NCI-H1092 (cell line): ENCODE measurements around the gene AKAP11.

Experiments
- DNase-seq: peaks from one replicate; lab custom pipeline; 2025; lab: John Stamatoyannopoulos, UW

Gene AKAP11

DNA sequence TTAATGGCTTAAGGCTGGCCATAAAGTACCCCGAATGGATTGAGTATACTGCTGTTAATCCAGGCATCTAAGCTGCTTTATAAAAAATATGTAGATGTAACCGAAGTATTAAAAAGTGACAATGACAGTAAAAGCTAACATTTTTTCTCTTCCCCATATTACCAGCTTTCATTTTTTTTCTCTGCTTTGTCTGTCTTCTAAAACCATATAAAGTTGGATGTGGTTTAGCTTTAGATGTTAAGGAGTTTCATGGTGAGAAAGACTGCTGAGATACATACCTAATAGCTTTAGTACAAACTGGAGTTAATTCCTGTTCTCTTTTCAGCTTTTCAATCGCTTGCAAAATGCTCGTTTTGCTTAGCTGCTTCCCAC, 838 bp downstream of the AKAP11 start:
- DNase-seq, result no peak

DNA sequence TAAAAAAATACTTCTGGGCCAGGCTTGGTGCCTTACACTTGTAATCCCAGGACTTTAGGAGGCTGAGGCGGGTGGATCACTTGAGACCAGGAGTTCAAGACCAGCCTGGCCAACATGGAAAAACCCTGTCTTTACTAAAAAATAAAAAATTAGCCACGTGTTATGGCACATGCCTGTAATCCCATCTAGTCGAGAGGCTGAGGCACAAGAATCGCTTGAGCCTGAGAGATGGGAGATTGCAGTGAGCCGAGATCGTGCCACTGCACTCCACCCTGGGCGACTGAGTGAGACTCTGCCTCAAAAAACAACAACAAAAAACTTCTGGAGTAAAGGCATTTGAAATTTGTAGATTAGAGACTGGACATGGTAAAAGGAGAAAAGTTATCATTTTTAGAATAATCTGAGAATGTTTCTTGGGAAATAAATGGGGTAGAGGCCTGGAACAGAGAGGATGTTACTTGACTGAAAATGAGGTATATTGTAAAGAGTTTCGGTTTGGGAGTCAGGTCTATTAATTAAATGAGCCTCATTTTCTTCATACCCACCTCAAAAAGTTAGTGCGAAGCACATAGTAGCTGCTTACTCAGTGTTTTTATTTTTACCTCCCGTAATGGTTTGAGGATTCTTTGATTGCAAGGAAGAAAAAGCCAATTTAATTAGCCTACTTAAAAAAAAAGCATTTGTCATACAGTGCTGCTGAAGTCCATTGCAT, 2.6 kb downstream of the AKAP11 start:
- DNase-seq, result no peak

- no peak for DNase-seq
These were observed 3.1 kb downstream of the AKAP11 start for GRCh38 chr13:42275098-42275471.

DNA sequence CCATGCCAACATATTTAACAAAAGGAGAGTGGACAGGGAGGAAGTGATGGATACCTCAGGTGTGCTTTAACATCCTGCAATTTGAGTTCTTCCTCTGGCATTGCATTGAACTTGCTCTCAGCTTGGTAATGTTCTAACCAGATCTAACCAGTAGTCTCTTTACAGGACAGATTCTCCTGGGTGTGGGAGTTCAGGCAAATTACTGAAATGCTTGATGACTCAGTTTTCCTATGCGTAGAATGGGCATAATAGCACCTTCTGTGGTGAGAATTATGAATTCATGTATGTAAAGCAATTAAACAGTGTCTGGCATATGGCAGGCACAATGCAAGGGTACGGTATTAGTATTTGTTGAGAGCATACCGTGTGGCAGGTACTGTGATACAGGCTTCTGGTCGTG, 3.6 kb downstream of the AKAP11 start:
- DNase-seq, result no peak

DNA sequence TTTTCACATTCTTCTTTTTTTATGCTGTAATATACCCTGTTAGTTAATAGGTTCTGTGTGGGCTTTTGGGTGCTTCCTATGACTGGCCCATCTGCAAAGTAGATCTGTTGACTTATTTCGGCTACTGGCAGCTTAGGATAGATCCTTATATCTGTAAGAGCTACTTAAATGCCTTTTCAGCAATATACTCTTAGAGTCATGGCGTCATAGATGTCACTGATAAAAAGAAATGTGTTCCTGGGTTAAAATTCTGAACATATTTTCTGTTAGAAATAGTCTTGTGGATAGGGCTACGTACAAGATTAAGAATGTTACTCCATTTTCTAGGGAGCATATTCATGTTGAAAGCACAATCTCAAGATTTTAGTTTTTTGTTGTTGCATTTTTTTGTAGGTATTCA, 4.7 kb downstream of the AKAP11 start:
- DNase-seq, result no peak

DNA sequence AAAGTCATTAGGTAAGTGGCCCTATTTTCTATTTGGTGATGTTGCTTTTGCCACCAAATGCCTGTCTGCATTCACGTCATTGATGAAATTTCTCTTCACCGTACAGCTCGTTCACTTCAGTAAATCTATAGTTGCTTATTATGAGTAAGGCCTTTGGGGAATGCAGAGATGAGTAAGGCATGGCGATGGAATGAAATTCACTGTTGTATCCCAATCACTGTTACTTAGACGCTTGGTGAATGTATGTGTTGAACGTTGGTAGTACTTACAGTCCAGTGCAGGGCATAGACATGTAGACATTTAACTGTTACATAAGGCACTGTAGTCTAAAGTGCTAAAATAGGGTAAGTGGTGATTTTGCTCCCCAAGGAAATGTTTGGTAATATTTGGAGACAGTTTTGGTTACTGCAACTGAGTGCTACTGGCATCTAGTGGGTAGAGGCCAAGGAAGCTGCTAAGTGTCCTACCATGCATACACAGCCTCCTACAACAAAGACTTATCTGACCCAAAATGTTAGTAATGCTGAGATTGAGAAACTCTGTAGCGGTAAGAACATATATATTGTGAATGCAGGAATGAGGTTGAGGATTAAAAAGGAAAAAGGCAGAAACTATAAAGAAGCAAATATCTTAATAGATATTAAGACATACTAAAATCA, 5.8 kb downstream of the AKAP11 start:
- no peak for DNase-seq

DNA sequence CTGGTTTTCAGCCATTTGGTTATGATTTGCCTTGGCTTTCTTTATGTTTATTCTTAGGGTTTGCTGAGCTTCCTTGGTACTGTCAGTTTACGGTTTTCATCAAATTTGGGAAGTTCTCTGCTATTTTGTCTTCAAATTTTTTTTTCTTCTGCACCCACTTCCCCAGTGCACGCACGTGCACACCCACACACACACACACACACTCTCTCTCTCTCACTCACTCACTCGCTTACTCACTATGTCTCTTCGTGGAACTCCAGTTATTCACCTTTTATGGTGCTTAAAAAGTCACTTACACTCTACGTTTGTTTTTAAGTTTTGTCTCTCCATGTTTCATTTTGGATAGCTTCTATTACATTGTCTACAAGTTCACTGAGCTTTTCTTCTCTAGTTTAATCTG, 7.1 kb downstream of the AKAP11 start:
- no peak for DNase-seq

GRCh38 chr13:42279986-42280385, 8.0 kb downstream of the AKAP11 start:
- DNase-seq, result no peak

DNA sequence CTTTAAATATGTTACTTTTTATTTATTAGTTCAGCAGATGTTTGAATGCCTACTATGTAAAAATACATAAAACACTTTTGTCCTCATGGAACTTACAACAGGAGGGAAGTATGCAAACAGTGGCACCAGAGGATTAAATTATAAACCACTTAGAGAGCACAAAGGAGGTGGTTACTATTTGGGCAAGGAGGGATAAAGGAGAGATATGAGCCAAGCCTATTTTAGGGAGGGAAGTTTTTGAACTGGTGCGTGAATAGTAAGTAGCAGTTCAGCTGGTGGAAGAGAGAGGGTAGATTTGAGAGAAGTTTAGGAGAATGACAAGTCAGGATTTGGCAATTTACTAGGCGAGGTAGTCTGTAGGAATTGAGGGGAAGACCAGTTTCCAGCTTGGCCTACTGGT, 8.6 kb downstream of the AKAP11 start:
- no peak for DNase-seq

DNA sequence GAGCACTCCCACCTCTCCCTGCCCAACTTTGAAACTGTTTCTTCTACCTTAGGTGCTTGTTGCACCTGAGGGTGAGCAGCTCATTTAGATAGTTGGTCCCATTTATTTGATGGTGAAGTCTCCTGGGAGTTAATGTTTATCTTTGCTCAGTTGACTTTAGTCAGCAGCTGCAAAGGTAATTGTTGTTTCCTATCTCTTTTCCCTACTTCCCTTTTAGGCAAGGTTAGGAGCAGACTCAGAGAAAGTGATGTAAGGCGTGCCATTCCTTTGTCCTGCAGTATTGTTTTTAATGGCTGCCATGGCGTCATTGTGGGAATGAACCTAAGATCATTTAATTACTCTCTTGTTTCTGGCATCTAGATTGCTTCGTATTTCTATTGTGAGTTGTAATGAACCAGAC, 11.6 kb downstream of the AKAP11 start:
- DNase-seq, result no peak

DNA sequence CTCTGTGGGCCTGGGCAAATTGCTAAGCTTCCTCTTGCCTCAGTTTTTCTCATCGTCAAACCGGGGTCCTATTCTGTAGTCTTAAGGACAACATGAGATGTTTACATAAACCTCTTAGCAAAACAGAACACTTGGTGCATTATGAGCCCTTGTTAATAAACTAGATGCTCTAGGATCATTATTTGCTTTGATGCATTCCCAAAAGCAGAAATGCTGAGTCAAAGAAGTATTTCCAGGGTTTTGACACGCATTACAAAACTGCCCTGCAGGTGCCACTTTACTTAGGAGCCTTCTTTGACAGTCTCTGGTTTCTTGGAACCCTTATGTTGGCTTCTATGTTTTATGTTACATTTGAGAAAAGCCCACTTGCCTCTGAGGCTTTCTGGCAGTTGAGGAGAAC, 12.1 kb downstream of the AKAP11 start:
- DNase-seq, result no peak

DNA sequence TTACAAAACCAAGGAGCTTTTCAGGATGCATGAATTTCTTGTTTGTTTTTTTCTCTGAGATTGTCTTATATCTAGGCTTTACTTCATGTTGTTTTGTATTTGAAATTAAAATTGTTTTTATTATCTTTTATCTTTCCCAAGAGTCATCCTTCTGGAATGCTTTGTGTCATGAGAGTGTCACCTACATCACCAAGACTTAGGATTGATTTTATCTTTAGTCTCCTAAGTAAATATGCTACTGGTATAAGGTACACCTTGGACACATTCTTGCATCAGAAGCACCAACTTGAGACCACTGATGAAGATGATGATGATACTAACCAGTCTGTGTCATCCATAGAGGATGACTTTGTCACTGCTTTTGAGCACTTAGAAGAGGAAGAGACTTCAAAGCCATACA, 26.4 kb downstream of the AKAP11 start:
- DNase-seq, result no peak

- no peak for DNase-seq
These were observed 33.6 kb downstream of the AKAP11 start for GRCh38 chr13:42305503-42305902.

DNA sequence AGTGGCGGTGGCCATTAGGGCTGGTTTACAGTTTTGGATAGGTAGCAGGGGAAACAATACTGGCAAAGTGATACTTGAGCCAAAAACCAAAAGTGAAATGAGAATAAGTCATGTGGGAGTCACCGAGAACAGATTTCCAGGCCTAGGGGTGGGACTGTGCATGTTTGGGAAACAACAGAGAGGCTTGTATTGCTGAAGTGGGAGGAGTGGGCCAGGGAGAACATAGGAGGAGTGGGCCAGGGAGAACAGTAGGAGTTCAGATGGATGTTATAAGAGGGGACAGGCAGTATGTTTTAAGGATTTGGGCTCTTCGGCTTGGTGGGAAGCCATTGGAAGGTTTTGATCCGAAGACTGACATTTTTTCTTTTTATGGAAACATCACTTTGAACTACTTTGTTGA, 35.5 kb downstream of the AKAP11 start:
- no peak for DNase-seq

DNA sequence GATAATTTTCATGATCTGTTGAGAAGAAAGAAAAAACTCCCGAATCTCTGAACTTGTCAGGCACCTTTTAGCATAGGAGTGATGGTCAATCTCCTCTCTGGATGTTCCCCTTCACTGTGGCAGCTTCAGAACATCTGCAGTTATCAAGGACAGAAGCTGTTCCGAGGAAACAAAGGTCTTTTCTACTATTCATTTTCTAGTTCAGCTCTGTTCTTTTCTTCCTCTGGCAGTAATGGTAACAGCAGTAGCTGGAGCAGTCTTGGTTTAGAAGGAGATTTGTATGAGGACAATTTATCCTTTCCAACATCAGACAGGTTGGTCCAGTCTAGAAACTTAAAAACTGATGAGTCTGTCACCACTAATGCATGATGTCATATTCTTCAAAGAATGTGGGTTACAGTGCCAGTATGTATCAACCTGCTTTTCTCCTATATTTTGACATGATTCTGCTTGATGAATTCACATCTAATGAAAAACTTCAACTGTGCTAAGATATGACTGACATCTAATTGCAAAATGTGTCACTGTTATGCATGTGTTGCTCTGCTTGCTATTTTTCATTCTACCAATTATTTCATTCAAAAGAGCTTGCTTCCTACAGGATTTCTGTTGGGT, 41.0 kb downstream of the AKAP11 start:
- no peak for DNase-seq

GRCh38 chr13:42318570-42318969, 46.6 kb downstream of the AKAP11 start:
- no peak for DNase-seq

DNA sequence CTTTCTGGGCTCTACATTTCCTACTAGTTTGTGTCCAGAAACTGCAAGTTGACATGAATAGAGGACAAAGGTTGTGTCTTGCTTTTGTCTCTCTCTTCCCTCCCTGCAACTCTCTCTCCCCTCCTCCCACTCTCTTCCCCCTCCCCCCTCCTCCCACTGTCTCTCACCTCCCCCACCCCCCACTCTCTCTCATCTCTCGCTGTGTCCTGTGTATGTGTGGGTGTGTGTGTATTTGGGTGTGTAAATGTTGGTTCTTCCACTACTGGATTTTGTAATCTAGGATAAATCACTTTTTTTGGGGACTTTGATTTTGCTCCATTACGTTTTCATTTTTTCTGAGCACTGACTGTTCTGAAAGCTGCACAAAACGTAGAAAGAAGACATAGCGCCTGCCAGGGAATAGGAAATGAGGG, 48.4 kb downstream of the AKAP11 start:
- no peak for DNase-seq

DNA sequence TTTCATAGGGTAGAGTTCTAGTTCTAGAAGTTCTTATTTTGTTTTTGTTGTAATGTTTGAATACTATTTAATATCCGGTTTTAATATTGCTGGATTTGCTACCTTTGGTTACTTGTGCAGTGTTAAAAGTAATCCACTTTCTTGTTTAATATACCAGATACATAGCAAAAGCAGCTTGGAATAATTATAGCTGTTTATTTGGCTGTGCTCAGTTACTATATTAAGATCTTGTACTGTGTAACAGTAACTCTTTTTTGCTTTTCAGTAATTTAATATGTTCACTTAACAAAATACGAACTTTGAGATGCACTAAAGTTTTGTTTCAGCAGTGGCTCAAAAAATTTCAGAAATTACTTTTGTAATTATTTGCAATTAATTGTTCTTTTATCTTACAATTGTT, 50.9 kb downstream of the AKAP11 start:
- DNase-seq, result no peak

- no peak for DNase-seq
These were observed 52.8 kb downstream of the AKAP11 start for GRCh38 chr13:42324704-42325103.

- no peak for DNase-seq
These were observed 55.8 kb downstream of the AKAP11 start for GRCh38 chr13:42327725-42328124.

DNA sequence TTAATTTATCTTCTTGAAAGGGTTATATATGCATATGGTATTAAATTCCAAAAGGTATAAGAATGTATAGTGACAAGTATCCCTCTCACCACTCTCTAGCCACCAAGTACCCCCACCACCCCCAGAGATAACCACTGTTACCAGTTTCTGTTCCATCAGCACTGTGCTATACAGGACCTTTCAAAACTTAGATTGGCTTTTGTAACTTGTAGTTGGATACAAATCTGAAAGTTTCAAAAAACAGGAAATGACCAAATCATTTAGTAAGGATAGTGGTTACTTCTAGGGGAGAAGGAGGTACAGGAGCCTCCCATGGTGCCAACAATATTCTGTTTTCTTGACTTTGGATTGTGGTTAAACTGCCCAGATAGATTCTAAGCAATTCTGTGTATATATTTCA, 56.7 kb downstream of the AKAP11 start:
- DNase-seq, result no peak

GRCh38 chr13:42329239-42329638, 57.3 kb downstream of the AKAP11 start:
- DNase-seq, result no peak

DNA sequence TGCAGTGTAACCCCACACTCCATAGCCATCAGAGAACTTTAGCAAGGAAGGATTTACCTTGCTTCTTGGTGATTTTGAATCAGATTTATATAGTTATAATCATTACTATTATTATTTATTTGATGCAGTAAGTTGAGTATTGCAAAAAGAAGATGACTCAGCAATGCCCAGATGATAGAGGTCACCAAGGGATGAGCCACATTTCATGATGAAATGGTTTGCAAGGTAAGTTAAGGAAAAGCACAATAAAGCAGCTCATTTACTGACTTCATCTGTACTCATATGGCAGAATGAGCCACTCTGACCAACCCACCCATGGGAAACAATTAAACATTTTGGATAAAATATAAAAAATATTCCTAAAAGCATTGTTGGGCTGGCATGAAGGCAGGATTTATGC, 59.1 kb downstream of the AKAP11 start:
- DNase-seq, result no peak
